GM19397 (cell line): ENCODE results near the gene KCNC1.

Experiments used
- ATAC-seq: cut with Tn5 transposase; IDR thresholded peaks from one replicate; pipeline ENCODE4 v1.9.1; 2021; ENCODE audit warnings: mild to moderate bottlenecking, moderate library complexity; ENCODE audit not compliant: unreplicated experiment

KCNC1 gene

GRCh38 chr11:17736930-17737817, 2.6 kb downstream of the KCNC1 start:
- ATAC-seq, result no peak

- no peak for ATAC-seq
Measured at GRCh38 chr11:17738151-17738973, 3.8 kb downstream of the KCNC1 start.

GRCh38 chr11:17739945-17740338, 5.4 kb downstream of the KCNC1 start:
- no peak for ATAC-seq

- ATAC-seq, result no peak
Measured at GRCh38 chr11:17740649-17741235, 6.2 kb downstream of the KCNC1 start.

- no peak for ATAC-seq
Measured at GRCh38 chr11:17741487-17741886, 6.9 kb downstream of the KCNC1 start.

GRCh38 chr11:17742019-17742418, 7.4 kb downstream of the KCNC1 start:
- ATAC-seq, result no peak

- no peak for ATAC-seq
Measured at GRCh38 chr11:17743026-17743807, 8.6 kb downstream of the KCNC1 start.

GRCh38 chr11:17743808-17744119, 9.2 kb downstream of the KCNC1 start:
- no peak for ATAC-seq

- no peak for ATAC-seq
Measured at GRCh38 chr11:17744151-17744940, 9.8 kb downstream of the KCNC1 start.

GRCh38 chr11:17745023-17745772, 10.6 kb downstream of the KCNC1 start:
- ATAC-seq, result no peak

- no peak for ATAC-seq
Measured at GRCh38 chr11:17746096-17746495, 11.5 kb downstream of the KCNC1 start.

- ATAC-seq, result no peak
Measured at GRCh38 chr11:17747131-17747955, 12.8 kb downstream of the KCNC1 start.

- ATAC-seq, result no peak
Measured at GRCh38 chr11:17748044-17748443, 13.5 kb downstream of the KCNC1 start.

- ATAC-seq, result no peak
Measured at GRCh38 chr11:17748761-17749721, 14.5 kb downstream of the KCNC1 start.

GRCh38 chr11:17750013-17750800, 15.6 kb downstream of the KCNC1 start:
- ATAC-seq, result no peak

- ATAC-seq, result no peak
Measured at GRCh38 chr11:17750801-17751165, 16.2 kb downstream of the KCNC1 start.

- ATAC-seq, result no peak
Measured at GRCh38 chr11:17751558-17751957, 17.0 kb downstream of the KCNC1 start.
